ENCODE results near the gene SLC6A8.
"Not testable (repeated sequence)": the region's sequence is repeated elsewhere in the genome, so short reads cannot be mapped to it uniquely, and the experiment has no call there.

SLC6A8 gene

DNA sequence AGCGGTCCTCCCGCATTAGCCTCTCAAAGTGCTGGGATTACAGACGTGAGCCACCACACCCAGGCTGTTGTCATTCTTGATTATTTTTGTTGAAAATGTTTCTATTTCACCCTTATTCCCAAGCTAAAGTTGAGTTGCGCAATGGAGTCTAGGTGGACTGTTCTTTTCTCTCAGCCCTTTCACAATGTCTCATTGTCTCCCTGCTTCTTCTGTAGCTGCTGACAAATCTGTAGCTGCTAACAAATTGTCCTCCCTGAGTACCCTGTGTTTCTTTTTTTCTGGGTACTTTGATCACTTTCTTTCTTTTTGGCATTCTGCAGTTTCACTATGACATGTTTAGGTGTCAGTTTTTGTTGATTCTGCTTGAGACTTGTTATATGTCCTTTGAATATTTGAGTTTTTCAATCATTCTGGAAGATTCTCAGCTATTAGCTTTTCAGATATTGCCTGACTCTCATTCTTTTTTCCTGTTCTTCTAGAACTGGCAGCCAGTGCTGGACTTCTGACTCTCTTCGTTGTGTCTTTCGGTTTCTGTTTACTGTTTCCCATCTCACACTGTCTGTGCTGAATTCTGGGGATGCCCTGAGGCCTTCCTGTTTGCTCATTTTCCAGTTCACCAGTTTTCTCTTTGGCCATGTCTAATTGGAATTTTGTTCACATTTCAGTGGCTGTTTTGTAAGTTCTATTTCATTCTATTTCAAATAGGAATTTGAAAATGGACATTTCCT is 43.6 kb downstream of the SLC6A8 start:
- DNase-seq (ENCODE audit: low read depth in 2 of 2), result no peak

DNA sequence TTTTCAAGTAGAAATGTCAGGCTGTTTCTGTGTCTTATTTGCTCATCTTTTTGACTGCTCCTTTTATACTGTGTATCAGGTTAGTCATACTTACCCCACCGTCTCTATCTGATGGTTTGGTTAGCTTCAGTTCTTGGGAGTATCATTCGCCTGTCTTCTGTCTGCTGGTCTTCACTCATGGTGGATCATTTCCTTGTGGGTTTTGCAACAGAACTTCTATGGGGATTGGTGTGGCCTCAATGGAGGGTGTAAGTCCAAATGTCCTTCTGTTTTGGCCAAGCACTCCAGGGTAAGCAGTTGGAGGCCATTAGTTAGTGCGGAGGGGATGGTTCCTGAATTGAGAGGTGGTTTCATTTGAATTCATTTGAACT is 44.1 kb downstream of the SLC6A8 start:
- no peak for DNase-seq (ENCODE audit: low read depth in 2 of 2)

DNA sequence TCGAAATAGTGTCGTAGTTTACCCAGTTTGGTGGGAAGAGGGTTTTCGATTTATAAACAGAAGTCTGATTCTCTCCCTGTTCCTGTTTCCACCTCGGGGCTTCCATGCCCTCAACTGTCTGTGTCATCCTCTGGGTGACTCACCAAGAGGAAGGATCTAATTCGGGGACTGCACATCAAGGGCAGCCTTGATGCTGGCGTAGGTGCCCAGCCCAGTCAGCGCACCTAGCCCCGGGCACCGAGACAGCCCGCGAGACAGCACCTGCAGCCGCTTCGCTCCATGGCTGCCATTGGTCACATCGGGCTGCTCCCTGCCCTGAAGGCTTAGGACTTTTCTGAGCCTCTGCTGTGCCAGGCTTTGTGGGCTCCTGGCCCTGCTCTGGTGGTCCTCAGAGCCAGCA is 44.7 kb downstream of the SLC6A8 start:
- DNase-seq (ENCODE audit: low read depth in 2 of 2), result no peak

DNA sequence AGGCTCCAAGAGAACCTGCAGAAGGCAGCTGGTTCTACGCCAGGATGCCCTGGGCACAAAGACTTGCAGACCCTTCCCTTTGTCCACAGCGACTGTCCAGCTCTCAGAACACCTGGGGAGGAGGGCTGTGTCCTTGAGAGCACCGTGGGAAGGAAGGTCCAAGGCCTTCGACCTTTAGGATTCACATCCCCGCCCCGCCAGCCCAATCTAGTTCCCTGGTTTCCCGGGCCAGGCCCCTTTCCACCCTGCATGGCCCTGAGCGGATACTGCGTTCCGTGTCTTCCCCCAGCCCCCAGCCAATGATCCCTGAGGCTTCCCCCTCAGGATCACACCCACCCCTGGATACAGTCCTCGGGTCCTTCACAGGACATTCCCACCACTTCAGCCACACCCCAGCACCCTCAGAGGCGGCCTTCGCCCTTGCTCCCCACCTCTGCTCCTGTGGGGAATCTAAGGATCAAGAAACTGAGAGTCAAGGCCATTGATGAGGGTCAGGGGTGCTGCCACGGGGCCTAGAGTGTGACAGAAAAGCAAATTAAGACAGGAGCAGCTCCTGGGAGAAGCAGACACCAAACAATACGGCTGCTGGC is 46.0 kb downstream of the SLC6A8 start:
- DNase-seq (ENCODE audit: low read depth in 2 of 2), result no peak

DNA sequence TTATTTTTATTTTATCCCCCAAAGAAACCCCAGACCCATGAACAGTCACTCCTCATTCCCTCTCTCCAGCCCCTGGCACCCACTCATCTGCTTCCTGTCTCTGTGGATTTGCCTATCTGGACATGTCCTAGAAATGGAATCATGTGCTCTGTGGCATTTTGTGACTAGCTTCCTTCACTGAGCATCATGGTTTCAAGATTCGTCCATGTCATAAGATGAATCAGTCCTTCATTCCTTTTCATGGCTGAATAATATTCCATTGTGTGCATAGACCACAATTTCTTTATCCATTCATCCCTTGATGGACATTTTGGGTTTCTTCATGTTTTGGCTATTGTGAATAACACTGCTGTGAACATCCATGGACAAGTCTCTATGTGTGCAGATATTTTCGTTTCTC is 47.1 kb downstream of the SLC6A8 start:
- DNase-seq (ENCODE audit: low read depth in 2 of 2), result no peak

DNA sequence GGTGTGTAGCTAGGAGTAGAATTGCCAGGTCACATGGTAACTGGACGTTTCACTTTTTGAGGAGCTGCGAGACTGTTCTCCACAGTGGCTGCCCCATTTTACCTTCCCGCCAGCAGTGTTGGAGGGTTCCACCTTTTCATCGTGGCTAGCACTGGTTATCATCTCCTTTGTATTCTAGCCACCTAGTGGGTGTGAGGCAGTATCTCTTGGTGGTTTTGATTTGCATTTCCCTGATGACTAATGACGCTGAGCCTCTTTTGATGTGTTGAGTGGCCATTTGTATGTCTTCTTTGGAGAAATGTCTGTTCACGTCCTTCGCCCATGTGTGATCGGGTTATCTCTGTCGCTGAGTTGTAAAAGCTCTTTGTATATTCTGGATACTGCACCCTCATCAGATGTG is 47.5 kb downstream of the SLC6A8 start:
- DNase-seq (ENCODE audit: low read depth in 2 of 2), result no peak

DNA sequence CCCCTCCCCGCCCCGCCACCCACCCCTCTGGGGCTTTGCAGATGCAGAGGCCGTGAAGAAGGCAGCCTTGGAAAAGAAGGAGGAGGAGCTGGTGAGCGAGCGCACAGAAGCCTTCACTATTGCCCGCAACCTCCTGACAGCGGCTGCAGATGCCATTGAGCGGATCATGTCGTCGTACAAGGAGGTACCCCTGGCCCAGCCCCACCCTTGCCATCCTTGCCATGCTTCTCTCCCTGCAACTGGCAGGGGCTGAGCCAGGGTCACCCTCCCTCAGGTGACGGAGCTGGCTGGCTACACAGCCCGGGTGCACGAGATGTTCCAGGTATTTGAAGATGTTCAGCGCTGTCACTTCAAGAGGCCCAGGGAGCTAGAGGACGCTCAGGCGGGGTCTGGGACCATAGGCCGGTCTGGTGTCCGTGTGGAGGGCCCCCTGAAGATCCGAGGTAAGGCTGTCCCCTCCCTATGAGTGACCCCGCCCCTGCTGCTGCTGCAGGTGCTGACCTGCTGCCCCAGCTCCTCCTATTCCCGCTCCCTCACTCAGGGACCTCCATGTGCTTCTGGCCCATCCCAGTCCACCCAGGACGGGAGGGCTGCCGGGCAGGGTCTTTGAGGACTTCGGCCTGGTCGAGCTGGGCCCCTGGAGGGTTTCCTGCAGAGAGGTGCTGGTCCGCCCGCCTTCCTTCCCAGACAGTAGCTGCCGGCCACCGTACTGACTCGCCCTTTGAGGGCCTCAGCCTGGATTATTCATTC is 48.5 kb downstream of the SLC6A8 start:
- no peak for DNase-seq (ENCODE audit: low read depth in 2 of 2)

DNA sequence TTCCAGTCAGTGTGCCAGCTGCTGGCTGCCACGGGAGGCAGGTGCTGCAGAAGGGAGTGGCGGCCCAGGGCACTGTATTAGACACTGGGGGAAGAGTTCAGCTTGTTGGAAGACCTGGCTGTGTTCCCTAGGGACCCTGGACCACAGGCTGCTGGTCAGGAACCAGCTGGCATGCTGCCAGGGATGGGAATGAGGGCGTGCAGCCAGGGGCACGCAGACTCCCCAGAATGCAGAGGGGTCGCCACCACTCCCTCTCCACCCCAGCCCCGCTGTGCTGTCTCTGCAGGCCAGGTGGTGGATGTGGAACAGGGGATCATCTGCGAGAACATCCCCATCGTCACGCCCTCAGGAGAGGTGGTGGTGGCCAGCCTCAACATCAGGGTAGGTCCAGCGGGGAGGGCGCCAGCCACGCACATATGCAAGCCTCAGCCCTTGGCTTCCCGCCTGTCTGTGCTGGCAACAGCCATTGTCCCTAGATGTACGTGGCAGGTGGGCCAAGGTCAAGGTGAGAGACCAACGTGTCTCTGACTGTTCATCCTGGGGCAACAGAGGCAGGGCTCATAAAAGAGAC is 49.2 kb downstream of the SLC6A8 start:
- DNase-seq (ENCODE audit: low read depth in 2 of 2), result no peak

DNA sequence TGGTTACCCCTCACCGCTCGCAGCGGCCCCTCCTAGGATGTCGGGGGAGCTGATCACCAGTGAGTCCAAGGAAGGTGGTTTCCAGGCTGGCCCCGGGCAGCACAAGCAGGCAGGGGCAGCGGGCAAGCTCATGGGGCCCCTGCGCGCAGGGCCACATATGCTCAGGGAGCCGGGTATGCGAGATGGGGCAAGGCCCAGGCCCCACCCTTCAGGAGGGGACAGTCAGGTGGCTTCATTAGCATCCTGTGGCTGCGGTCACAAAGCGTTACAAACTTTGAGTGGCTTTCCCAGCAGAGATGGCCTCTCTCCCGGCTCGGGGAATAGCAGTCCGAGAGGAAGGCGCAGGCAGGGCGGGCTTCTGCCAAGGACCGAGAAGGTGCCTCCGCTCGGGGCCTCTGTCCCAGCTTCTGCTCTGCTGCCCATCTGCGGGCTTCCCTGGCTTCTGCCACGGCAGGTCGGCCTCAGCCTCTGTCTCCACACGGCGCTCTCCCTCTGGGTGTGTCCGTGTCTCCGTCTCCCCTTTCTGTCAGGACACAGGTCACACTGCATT is 50.4 kb downstream of the SLC6A8 start:
- no peak for DNase-seq (ENCODE audit: low read depth in 2 of 2)

DNA sequence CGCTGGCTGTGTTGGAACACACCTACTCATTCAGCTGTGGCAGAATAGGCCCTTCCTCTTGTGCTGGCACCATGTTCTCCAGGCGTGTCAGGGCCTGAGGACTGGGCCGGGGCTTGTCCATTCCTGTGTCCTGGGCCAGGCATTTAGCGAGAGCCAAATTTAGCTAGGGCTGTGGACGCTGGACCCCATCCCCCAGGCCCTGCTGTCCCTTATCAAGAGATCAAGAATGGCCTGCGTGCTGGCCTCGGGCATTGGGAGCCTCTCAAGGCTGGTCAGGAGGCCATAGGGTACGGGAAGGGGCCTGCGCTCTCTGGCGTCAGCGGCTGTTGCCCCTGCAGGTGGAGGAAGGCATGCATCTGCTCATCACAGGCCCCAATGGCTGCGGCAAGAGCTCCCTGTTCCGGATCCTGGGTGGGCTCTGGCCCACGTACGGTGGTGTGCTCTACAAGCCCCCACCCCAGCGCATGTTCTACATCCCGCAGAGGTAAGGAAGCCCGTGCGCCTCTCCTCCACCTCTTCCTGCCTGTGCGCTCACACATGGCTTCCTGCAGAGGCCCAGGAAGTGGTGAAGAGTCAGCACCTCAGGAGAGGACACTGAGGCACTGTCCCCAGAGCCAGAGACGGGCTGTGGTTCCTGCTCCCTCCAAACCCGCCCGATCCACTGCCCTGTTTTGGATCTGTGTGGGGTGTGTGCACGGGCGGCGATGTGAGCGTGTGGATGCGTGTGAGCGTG is 52.2 kb downstream of the SLC6A8 start:
- no peak for DNase-seq (ENCODE audit: low read depth in 2 of 2)

DNA sequence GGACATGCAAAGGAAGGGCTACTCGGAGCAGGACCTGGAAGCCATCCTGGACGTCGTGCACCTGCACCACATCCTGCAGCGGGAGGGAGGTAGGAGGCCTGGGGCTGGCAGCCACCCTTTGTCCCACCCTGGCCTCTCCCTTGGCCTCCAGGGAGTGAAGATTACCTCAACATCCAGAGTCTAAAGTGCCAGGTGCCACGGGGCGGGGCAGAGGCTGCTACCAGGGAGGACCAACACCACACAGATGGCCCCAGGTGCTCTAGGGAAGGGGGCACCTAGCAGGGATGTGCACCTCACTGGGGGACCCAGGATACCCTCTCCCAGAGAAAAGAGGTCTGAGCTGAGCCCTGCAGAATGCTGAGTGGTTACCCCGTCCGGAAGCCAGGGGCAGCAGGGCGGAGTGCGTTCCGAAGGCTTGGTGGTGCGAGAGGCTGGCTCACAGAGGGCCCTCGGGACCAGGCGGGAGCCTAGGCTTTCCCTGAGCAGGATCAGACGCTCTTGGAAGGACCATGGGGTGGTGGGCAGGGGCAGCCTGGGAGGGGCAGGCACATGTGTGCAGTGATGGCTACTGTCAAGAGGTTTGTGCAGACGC is 53.0 kb downstream of the SLC6A8 start:
- DNase-seq (ENCODE audit: low read depth in 2 of 2), result no peak

DNA sequence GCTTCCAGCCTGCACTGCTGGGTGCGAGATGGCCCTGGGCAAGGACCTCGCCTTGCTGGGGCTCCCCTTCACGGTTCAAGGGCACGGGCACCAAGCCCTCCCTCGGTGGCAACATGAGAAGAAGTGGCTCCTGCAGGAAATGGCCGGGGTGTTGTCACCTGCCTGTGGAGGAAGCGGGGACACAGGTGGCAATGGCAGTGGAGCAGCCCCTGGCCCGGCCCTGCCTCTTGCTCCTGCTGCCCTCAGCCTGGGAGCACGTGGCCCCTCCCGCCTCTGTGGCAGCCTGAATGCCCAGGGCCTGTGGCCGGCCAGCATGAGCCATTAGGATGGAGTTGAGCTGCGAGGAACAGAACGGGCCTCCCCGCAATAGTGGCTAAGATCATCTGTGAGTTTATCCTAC is 53.7 kb downstream of the SLC6A8 start:
- no peak for DNase-seq (ENCODE audit: low read depth in 2 of 2)

DNA sequence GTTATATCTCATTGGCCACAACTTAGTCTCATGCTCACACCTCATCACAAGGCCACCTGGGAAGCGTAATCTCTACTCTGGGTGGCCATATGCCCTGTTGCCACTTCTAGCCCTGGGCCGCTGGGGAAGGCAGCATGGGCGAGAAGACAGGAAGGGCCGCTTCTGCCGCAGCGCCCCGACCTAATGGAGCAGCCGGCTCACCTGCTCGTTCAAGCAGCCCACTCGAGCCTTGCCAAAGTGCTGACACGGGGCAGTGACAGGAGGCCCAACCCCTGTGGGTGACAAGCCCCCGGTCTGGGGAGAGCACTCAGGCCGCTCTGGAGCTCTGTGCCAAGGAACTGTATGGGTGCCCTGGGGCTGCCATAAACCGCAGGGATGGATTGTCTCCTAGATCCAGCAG is 54.4 kb downstream of the SLC6A8 start:
- DNase-seq (ENCODE audit: low read depth in 2 of 2), result not testable (repeated sequence)

DNA sequence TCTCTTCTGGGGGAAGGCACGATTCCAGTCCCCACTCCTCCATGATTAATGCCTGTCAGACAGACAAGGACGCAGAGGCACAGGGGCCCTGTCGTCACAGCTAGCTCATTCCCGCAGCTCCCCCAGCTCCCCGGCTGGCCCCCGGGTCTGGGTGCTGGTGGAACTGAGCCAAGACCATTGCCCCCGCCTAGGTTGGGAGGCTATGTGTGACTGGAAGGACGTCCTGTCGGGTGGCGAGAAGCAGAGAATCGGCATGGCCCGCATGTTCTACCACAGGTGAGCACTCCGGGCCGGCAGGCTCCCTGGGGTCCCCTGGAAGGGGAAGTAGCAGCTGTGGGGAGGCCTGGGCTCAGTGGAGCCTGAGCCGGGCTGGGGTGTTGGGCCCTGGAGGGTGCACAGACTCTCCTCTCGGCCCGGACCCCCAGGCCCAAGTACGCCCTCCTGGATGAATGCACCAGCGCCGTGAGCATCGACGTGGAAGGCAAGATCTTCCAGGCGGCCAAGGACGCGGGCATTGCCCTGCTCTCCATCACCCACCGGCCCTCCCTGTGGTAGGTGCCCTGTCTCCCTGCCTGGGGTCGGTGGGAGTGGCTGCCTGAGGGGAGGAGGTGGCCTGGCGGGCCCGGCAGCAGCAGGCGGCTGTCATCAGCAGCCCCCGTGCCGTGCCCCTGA is 55.2 kb downstream of the SLC6A8 start:
- DNase-seq (ENCODE audit: low read depth in 2 of 2), result not testable (repeated sequence)

DNA sequence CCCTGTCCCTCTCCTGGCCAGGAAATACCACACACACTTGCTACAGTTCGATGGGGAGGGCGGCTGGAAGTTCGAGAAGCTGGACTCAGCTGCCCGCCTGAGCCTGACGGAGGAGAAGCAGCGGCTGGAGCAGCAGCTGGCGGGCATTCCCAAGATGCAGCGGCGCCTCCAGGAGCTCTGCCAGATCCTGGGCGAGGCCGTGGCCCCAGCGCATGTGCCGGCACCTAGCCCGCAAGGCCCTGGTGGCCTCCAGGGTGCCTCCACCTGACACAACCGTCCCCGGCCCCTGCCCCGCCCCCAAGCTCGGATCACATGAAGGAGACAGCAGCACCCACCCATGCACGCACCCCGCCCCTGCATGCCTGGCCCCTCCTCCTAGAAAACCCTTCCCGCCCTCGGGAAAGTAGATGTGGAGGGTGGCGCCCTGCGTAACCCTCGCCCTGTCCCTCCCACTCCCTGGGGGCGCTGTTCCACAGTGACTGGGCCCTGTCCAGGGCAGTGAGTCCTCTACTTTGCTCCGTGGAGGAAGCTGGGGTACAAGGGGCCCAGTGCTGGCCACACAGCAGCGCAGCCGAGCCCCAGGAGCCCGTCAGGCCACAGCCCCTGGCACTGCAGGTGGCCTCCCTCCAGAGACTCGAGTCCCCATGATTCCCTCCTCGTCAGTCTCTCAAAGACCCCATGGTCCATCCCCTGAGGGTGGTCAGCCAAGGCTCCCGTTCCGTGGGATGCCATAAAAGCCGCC is 55.9 kb downstream of the SLC6A8 start:
- not testable (repeated sequence) for DNase-seq (ENCODE audit: low read depth in 2 of 2)

DNA sequence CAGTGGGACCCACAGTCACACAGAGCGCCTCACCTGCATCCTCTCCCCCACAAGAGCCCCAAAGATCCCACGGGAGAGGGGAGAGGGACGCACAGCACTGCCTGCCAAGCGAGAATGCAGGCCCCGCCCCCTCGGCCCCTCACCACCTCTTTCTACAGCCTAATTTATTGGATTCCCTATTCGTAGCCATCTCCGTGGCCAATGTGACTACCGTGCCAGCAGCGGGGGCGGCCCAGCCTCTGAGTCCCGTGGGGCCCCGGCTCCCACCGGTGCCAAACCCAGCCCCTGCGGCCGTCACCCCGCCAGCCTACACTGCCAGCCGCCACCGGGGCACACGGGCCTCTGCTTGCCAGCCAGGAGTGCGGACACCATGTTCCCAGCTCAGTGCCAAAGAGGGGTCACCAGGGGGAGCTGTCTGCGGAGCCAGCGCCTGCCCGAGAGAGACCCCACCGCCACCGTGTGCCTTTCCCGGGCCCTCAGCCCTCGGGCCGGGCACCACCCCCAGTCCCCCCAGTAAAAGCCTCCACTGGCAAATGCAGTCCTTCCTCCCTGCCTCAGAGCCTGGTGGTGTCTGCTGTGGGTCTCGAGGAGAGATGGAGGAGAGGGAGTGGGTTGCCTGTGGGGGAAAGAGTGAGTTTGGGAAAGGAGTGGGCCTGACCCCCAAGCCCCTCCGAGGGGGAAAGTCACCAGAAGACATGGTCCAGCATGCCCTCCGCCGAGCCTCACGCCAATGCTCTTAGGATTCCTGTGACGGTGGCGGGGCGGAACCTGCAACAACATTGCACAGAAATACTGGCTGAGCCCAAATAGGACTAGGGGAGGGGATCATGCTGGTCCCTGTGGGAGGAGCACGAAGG is 56.7 kb downstream of the SLC6A8 start:
- DNase-seq (ENCODE audit: low read depth in 2 of 2), result no peak

DNA sequence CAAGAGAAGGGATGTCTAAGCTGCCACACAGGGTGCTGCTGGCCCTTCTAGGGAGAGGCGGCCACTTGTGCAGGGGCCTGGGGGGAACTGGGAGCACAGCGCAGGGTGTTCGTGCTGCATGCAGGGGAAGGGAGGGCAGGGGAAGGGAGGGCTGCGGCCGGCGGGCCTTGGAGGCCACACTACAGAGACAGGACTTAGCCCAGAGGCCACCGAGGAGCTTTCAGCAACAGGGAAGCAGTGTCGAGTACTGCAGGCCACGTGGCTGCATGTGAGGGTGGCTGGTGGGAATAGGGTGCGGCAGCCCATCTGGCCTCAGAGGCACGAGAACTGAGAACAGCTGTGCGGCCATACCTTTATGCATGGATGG is 57.3 kb downstream of the SLC6A8 start:
- DNase-seq (ENCODE audit: low read depth in 2 of 2), result not testable (repeated sequence)
